22Rv1 (cell line): ENCODE data around the gene RIOK3.

Source experiments
- CTCF ChIP-seq: fragments of 450-650 bp; IDR thresholded peaks from 2 replicates; pipeline ENCODE4 v1.5.1; 2017; ENCODE audit warnings: mild to moderate bottlenecking
- ZFX ChIP-seq: fragments of 450-650 bp; IDR thresholded peaks from 2 replicates; pipeline ENCODE4 v1.6.1; 2017; ENCODE audit warnings: antibody characterized with exemption, borderline replicate concordance

GRCh38 chr18:23501626-23502025 lies 48.5 kb downstream of the RIOK3 start:
- TF ChIP-seq CTCF: no peak
- TF ChIP-seq ZFX: no peak
